Esophagus muscularis mucosa (tissue), 4 donors: ENCODE measurements around the gene KCNJ6. TPM values are rescaled to one million over a fixed set of nuclear protein-coding genes. Genes with fewer than 3 reads are reported as not detected.

Experiments
- DNase-seq: peaks from one replicate; pipeline ENCODE4 v3.0.0-alpha.2; 2017; ENCODE audit errors: extremely low spot score
- H3K27ac ChIP-seq, 4 donors: fragments of 200-600 bp; sonication (generic); replicated peaks in 1 of 4; 1 replicate in 3 of 4; 2 replicates in 1 of 4; pipeline ENCODE4 v1.5.1; 2016 to 2019; ENCODE audit warnings: mild to moderate bottlenecking in 1 of 4
- H3K27me3 ChIP-seq, 4 donors: fragments of 200-600 bp; sonication (generic); one replicate each; pipeline versions ENCODE4 v1.5.1 to v1.6.0; 2016 to 2019
- H3K36me3 ChIP-seq, 4 donors: fragments of 200-600 bp; sonication (generic); one replicate each; pipeline ENCODE4 v1.5.1; 2016 to 2019
- H3K4me1 ChIP-seq, 4 donors: fragments of 200-600 bp; sonication (generic); one replicate each; pipeline ENCODE4 v1.5.1; 2016 to 2019
- H3K4me3 ChIP-seq, 4 donors: fragments of 200-600 bp; sonication (generic); 1 replicate in 2 of 4; 2 replicates in 2 of 4; pipeline ENCODE4 v1.5.1; 2016 to 2019; ENCODE audit warnings: mild to moderate bottlenecking in 4 of 4, moderate library complexity in 1 of 4
- H3K9me3 ChIP-seq, 4 donors: fragments of 200-600 bp; sonication (generic); 1 replicate in 3 of 4; 2 replicates in 1 of 4; pipeline ENCODE4 v1.5.1; 2016 to 2019
- CTCF ChIP-seq, 3 experiments: fragments of 200-600 bp in 2 of 3; fragments of 450-650 bp in 1 of 3; sonication (generic) in 2 of 3; IDR thresholded peaks; one replicate each; pipeline ENCODE4 v1.5.1; 2017 to 2019; ENCODE audit warnings: antibody characterized with exemption in 3 of 3, mild to moderate bottlenecking in 2 of 3, moderate library complexity in 1 of 3
- EP300 ChIP-seq: sonication (generic); formaldehyde crosslinking; IDR thresholded peaks from one replicate; pipeline ENCODE4 v1.6.1; 2017; ENCODE audit warnings: antibody characterized with exemption
- POLR2A ChIP-seq: fragments of 450-650 bp; IDR thresholded peaks from one replicate; pipeline ENCODE4 v1.6.1; 2017; ENCODE audit warnings: antibody characterized with exemption, moderate library complexity, mild to moderate bottlenecking, low read depth
- POLR2AphosphoS5 ChIP-seq, 2 donors: sonication (generic); formaldehyde crosslinking; IDR thresholded peaks; one replicate each; pipeline ENCODE4 v1.6.1; 2017; ENCODE audit warnings: antibody characterized with exemption in 2 of 2
- WGBS: methylation state at CpG from one replicate; pipeline ENCODE4 v1.1.5; 2018; 5-methylcytosine and 5-hydroxymethylcytosine counted together
- intact Hi-C: fragments of 100-400 bp; cut with DNase I; formaldehyde crosslinking; loops from one replicate; pipeline ENCODE4 v1.15.1; 2023
- total RNA-seq, 4 donors: library from RNA; depleted of rRNA; stranded (reverse); fragments of >200 nt; gene quantifications; one replicate each; pipeline versions ENCODE4 v1.1.0 to v1.2.1, GENCODE V29; 2016

The KCNJ6 gene
- total RNA-seq, 4 donors from 2014 or later: under 0.01 TPM; not detected in 2

DNA sequence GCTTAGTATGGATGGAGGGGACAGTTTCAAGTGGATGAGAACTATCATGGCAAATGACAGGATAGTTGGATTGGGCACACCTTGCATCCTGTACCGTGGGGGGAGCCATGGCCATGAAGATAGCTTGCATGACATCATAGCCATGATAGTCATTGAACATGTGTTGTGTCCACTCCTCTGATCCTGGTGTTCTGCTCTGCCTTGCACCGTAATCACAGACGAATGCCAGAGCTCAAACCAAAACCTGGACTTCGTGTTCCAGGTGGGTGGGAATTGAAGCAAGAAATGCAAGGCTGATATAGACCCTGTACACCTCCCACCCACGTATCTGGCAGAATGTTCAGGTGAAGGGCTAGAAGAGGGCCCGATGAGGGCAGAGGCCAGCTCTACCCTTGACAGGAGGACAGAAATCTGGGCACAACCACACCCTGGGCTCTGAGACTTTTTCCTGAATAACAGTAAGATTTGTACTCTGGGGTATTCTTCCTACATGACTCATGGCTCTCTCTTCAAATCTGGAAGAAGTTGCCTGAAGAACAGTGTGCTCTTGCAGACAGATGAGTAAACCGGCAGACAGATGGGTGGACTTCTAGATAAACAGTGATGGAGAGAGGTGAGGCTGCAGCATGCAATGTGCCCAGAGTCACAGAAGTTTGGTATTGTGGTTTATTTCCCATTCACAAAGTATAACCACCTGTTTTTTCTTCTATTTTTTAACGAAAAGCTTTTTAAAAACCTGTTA is 45.0 kb downstream of the KCNJ6 start:
- peaks cover 0 to 25% (median 0%) of the 10 kb centered on the region in 4 donors for H3K27me3 ChIP-seq
- intact Hi-C loops: no loop called here
- H3K4me1 ChIP-seq: no peaks in the 10 kb centered on the region
- H3K9me3 ChIP-seq: no peaks in the 10 kb centered on the region
- DNase-seq: no peak
- no peak overlapping the region for H3K4me3 ChIP-seq
- H3K27ac ChIP-seq: no peak overlapping the region
- 69% methylated on average over 8 of the region's 8 CpGs for WGBS
- H3K36me3 ChIP-seq: no peaks in the 10 kb centered on the region
- TF ChIP-seq EP300 (no peak), CTCF (IDR thresholded peaks at IDR 0.05) (no peak)

DNA sequence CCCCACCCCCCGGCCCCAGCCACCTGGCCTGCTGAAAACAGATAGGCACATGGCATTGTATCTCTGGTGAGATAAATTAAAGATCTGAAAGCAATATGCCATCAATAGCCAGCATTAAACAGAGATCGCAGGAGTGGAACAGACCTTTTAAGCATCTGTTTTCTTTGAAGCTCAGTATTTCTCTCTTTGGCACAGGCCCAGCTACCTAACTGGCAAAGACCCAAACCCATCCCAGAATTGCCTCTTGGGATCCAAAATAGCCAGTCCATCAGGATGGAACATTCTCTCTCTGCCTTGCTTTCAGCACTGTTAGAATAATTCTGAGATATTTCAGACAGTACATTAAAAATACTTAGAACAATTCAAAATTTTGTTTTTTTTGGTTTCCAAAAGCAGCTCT is 46.0 kb downstream of the KCNJ6 start:
- Histone ChIP-seq H3K9me3 (no peaks in the 10 kb centered on the region), H3K4me1 (no peaks in the 10 kb centered on the region), H3K36me3 (no peaks in the 10 kb centered on the region), H3K27me3 (peaks cover 0 to 20% (median 0%) of the 10 kb centered on the region in 4 donors), H3K27ac (no peak overlapping the region), H3K4me3 (no peak overlapping the region)
- TF ChIP-seq EP300: no peak
- TF ChIP-seq POLR2A: no peak
- no peak for TF ChIP-seq POLR2AphosphoS5 (IDR thresholded peaks at IDR 0.05)
- TF ChIP-seq CTCF (IDR thresholded peaks at IDR 0.05): no peak
- intact Hi-C loops: no loop called here
- WGBS: 61% methylated on average over 2 of the region's 2 CpGs
- no peak for DNase-seq

- H3K27ac ChIP-seq: no peak overlapping the region
- no peak overlapping the region for H3K4me3 ChIP-seq
- intact Hi-C loops: no loop called here
- H3K27me3 ChIP-seq: peaks cover 0 to 14% (median 0%) of the 10 kb centered on the region in 4 donors
- no peaks in the 10 kb centered on the region for H3K4me1 ChIP-seq
- no peaks in the 10 kb centered on the region for H3K9me3 ChIP-seq
- no peak for DNase-seq
- no peaks in the 10 kb centered on the region for H3K36me3 ChIP-seq
- no peak for TF ChIP-seq POLR2A
- TF ChIP-seq POLR2AphosphoS5 (IDR thresholded peaks at IDR 0.05): no peak
Observed at GRCh38 chr21:37869661-37870060, 46.6 kb downstream of the KCNJ6 start.

DNA sequence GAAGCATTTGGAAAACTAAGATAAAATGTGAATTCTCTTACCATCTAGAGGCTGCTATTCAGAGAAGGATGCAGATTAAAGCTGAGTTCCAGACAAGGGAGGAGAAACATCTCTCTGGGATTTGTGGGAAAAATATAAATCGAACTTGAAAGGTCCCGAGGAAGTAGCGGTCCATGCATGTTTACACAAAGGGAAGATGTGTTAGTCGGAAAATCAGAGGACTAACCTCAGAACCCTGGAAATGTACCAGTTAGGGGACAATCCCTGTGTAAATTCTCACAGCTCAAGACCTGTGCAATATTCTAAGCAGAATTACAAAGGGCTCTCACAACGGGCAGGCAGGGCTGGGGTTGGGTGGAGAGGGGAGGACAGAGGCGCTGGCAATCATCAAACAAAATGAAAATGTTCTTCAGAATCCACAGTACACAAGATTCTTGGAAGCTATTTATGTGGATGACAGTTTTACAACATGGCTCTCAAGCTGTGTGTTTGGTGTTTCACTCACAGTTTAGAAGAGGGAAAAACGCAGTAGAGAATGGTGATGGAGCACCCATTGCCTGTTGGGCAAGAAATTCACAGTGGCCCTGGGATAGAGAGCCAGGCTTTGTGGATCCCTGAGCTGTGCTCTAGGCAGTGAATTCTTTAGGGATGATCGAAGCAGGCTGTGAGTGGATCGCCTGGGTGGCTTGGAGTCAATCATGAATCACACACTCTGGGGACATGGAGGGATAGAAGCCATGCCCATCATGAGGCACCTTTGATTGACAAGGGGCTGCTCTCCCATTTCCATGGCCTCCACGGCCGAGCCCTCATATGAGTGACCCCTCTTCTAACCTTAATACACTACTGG is 47.6 kb downstream of the KCNJ6 start:
- intact Hi-C loops: no loop called here

More for the DNA sequence above, 47.6 kb downstream of the KCNJ6 start:
- no peaks in the 10 kb centered on the region for H3K36me3 ChIP-seq
- no peaks in the 10 kb centered on the region for H3K9me3 ChIP-seq
- DNase-seq: no peak
- 70% methylated on average over 11 of the region's 11 CpGs for WGBS
- peaks cover 0 to 12% (median 0%) of the 10 kb centered on the region in 4 donors for H3K27me3 ChIP-seq
- H3K4me3 ChIP-seq: no peak overlapping the region
- H3K4me1 ChIP-seq: no peaks in the 10 kb centered on the region
- no peak for TF ChIP-seq POLR2A
- no peak for TF ChIP-seq POLR2AphosphoS5 (IDR thresholded peaks at IDR 0.05)
- TF ChIP-seq EP300: no peak
- TF ChIP-seq CTCF (IDR thresholded peaks at IDR 0.05): no peak
- H3K27ac ChIP-seq: no peak overlapping the region
